GM13977 (cell line): Measurements from ENCODE around the gene CADM1.
"Not testable (repeated sequence)": the region's sequence is repeated elsewhere in the genome, so short reads cannot be mapped to it uniquely, and the experiment has no call there.

ENCODE experiments used
- DNase-seq: peaks from one replicate; pipeline ENCODE4 v3.0.0; 2012; ENCODE audit warnings: low spot score
- in situ Hi-C: fragments of 300-500 bp; cut with MboI; formaldehyde crosslinking; loops from one replicate; pipeline ENCODE4 v1.12.0; 2022; ENCODE audit warnings: low sequenced_read_pairs, low pct_unique_long_range_greater_than_20kb, mixed read lengths, inconsistent platforms; ENCODE audit not compliant: unreplicated experiment
- TF ChIP-seq, protein P1 (sequence below): IDR thresholded peaks from 2 replicates; pipeline ENCODE4 v1.5.1; 2012; ENCODE audit warnings: mild to moderate bottlenecking, control low read depth; ENCODE audit not compliant: insufficient read depth; ENCODE audit errors: extremely low read depth, missing control alignments

Gene CADM1

DNA sequence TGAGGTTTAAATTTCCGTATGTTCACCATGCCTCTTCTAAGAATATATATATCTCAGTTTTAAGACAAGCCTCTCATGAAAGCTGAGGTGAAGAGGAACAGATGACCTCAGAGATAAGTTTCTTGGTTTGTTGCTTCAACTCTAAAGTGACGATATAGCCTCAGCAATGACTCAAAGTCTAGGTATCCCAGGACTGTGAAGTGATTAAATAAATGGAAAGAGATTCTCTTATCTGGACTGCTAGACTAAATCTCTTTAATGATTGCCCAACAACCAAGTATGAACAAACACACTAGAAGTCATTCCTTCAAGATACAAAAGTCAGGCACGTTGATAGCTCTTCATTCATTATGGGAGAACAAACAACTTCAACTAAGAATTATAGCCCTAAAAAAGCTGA is 15.3 kb downstream of the CADM1 start:
- in situ Hi-C loops = no loop called here
- DNase-seq = no peak
- TF ChIP-seq, protein P1, sequence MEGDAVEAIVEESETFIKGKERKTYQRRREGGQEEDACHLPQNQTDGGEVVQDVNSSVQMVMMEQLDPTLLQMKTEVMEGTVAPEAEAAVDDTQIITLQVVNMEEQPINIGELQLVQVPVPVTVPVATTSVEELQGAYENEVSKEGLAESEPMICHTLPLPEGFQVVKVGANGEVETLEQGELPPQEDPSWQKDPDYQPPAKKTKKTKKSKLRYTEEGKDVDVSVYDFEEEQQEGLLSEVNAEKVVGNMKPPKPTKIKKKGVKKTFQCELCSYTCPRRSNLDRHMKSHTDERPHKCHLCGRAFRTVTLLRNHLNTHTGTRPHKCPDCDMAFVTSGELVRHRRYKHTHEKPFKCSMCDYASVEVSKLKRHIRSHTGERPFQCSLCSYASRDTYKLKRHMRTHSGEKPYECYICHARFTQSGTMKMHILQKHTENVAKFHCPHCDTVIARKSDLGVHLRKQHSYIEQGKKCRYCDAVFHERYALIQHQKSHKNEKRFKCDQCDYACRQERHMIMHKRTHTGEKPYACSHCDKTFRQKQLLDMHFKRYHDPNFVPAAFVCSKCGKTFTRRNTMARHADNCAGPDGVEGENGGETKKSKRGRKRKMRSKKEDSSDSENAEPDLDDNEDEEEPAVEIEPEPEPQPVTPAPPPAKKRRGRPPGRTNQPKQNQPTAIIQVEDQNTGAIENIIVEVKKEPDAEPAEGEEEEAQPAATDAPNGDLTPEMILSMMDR = no peak

DNA sequence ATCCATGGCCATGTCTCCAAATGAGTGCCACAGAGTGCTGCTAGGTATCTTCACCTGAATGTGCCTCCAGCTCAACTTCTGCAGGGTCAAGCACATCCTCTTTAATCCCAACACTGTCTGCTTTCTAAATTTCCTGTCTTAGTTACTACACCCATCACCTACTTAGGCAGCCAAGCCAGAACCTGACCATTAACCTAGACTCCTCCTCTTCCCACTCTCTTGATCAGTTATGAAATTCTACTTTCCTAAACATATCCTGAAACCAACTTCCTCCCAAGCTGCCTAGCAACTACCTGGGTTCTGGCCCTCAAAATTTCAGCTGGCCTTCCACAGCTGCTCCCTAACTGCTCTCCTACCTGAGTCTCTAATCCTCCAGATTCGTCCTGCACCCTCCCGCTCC is 22.7 kb downstream of the CADM1 start:
- in situ Hi-C loops = no loop called here
- TF ChIP-seq, protein P1 = no peak
- no peak for DNase-seq

DNA sequence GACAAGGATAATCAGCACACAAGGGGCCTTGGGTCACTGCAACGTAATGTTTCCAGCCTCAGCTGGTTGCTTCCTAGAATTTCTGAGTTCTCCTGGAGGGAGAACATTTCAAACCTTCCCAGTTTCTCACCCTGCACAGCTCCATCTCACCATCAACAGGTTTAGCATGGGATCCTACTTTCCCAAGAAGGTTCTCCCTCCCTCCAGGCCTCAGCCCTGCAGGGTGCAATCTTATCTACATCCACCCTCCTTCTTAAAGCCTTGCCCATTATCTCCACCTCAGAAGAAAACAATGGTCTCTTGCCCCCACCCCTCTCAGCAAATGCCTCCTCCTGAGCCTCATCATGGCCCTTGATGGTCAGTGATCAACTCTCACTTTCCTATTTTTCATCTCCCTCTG is 23.6 kb downstream of the CADM1 start:
- no peak for DNase-seq
- TF ChIP-seq, protein P1 = no peak
- in situ Hi-C loops = no loop called here

DNA sequence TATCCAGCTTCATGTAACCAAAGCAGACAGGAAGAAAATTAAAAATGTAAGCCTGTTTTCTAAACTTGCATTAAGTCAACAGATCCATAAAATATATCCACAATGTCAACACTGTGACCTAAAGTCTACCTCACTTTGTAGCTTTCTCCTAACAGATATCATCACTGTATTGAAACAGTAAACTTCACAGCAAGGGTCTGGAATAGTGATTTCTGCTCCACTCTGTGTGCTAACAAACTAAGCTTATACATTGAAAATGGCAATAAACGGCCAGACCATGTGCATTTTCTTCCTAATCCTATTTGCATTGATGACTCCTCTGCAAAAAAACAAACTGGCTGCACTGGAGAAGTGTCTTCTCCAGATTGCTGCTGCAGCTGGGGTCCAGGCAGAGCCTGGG is 26.8 kb downstream of the CADM1 start:
- no peak for DNase-seq
- TF ChIP-seq, protein P1 = no peak
- in situ Hi-C loops = no loop called here

DNA sequence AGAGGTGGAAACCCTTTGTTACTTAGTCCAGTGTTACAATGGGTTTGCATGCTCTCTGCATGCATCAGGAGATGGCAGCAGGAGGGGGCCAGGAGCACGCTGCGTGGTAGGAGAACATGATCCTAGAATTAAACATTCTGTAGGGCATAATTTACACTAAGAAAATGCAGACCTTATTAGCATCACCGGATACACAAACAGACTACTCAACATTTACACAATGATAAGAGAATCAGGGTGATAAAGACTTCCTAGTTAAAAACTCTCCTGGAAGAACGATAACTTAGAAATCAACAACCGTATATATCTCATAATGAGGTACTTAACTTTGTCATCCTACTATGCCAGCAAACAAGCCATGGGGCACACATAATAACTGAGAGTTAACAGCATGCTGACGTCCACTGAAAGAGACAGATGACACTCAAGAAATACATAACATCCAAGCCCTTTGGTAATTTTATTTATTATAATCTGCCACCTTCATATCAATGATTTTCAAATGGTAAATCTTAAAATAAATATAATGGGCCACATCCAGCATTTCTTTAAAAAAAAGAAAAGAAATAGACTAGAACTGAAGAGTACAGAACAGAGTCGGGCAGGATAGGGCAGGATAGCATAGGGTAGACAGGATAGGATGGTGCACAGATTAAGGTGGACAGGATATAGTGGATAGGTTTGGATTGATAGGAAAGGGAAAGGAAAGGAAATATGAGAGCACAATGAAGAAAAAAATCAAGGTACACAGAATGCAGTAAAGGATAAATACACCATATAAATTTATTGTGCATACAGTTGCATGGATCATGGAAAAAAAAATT is 27.5 kb downstream of the CADM1 start:
- in situ Hi-C loops = no loop called here
- TF ChIP-seq, protein P1 = no peak
- no peak for DNase-seq

DNA sequence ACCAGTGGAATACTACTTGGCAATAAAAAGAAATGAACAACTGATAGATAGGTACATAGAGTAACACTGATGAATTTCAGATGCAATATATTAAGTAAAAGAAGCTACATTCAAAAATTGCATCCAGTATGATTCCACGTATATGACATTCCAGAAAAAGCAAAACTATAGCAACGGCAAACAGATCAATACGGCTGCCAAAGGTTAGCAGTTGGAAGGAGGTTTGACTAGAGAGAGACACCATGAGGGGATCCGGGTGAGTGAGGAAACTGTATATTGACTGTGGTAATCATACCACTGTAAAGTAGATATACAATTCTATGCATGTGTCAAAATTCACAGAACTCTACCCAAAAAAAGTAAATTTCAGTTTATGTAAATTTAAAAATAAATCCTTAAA is 28.7 kb downstream of the CADM1 start:
- TF ChIP-seq, protein P1 = no peak
- no peak for DNase-seq
- in situ Hi-C loops = no loop called here

DNA sequence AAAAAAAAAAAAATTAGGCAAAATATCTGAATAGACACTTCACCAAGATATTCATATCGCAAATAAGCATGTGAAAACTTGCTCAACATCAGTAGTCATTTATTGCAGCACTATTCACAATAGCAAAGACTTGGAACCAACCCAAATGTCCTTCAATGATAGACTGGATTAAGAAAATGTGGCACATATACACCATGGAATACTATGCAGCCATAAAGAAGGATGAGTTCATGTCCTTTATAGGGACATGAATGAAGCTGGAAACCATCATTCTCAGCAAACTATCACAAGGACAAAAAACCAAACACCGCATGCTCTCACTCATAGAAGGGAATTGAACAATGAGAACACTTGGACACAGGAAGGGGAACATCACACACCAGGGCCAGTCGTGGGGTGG is 29.9 kb downstream of the CADM1 start:
- DNase-seq, in situ Hi-C loops: not testable (repeated sequence)
